ENCODE results near the gene UTP4.
A peak's percentile ranks its signal among the peaks of the same experiment; 100 is the strongest.

UTP4 gene

GRCh38 chr16:69132424-69133252 lies at the start of gene UTP4, which contains the start of gene CHTF8:
UTP4 (plus strand) TSS chr16:69132649; CDS start chr16:69133460, 811 bp downstream.
CHTF8 (minus strand) TSS chr16:69132588; CDS start chr16:69121458, 11,130 bp downstream.
- peak within 1 kb of the TSS; percentile 99 for H3K4me3 ChIP-seq (replicated peaks; ENCODE audit: low read depth, low read length)
- DNase-seq (ENCODE audit: low read depth) = peak; percentile 80
- no peak for TF ChIP-seq CTCF (IDR thresholded peaks at IDR 0.05; ENCODE audit: low read length, missing control alignments)

- no peak overlapping the region for H3K4me3 ChIP-seq (replicated peaks; ENCODE audit: low read depth, low read length)
- TF ChIP-seq CTCF (IDR thresholded peaks at IDR 0.05; ENCODE audit: low read length, missing control alignments) = peak; percentile 4
- no peak for DNase-seq (ENCODE audit: low read depth)
These were observed 49.0 kb upstream of the UTP4 start for GRCh38 chr16:69083306-69083941.

- no peak overlapping the region for H3K4me3 ChIP-seq (replicated peaks; ENCODE audit: low read depth, low read length)
- TF ChIP-seq CTCF (IDR thresholded peaks at IDR 0.05; ENCODE audit: low read length, missing control alignments) = no peak
- peak; percentile 86 for DNase-seq (ENCODE audit: low read depth)
These were observed 48.2 kb upstream of the UTP4 start for GRCh38 chr16:69084289-69084688.

GRCh38 chr16:69085032-69085695 lies 47.3 kb upstream of the UTP4 start:
- H3K4me3 ChIP-seq (replicated peaks; ENCODE audit: low read depth, low read length) = no peak overlapping the region
- DNase-seq (ENCODE audit: low read depth) = no peak
- no peak for TF ChIP-seq CTCF (IDR thresholded peaks at IDR 0.05; ENCODE audit: low read length, missing control alignments)

GRCh38 chr16:69087161-69087581 lies 45.3 kb upstream of the UTP4 start:
- TF ChIP-seq CTCF (IDR thresholded peaks at IDR 0.05; ENCODE audit: low read length, missing control alignments) = no peak
- no peak overlapping the region for H3K4me3 ChIP-seq (replicated peaks; ENCODE audit: low read depth, low read length)
- peak; percentile 45 for DNase-seq (ENCODE audit: low read depth)

- H3K4me3 ChIP-seq (replicated peaks; ENCODE audit: low read depth, low read length) = no peak overlapping the region
- no peak for DNase-seq (ENCODE audit: low read depth)
- TF ChIP-seq CTCF (IDR thresholded peaks at IDR 0.05; ENCODE audit: low read length, missing control alignments) = no peak
These were observed 43.8 kb upstream of the UTP4 start for GRCh38 chr16:69088684-69089083.
